ENCODE data around the gene PLIN5.
"Not testable (repeated sequence)": the region's sequence is repeated elsewhere in the genome, so short reads cannot be mapped to it uniquely, and the experiment has no call there.

PLIN5 gene

GRCh38 chr19:4533835-4534424 lies 1.1 kb downstream of the PLIN5 start:
- H3K4me3 ChIP-seq (ENCODE audit: low read depth, low read length): no peak overlapping the region
- TF ChIP-seq POLR2A (IDR thresholded peaks at IDR 0.05; ENCODE audit: extremely low read depth, insufficient read length): no peak
- no peak for TF ChIP-seq MYC (IDR thresholded peaks at IDR 0.05; ENCODE audit: low read depth, low read length)
- no peak for TF ChIP-seq MAX (IDR thresholded peaks at IDR 0.05; ENCODE audit: low read depth, low read length)
- TF ChIP-seq CTCF (IDR thresholded peaks at IDR 0.05; ENCODE audit: low read depth, low read length): no peak
- no peak for DNase-seq (ENCODE audit: low read depth)

GRCh38 chr19:4533334-4533733 lies 1.7 kb downstream of the PLIN5 start:
- TF ChIP-seq CTCF (IDR thresholded peaks at IDR 0.05; ENCODE audit: low read depth, low read length): no peak
- no peak for TF ChIP-seq MYC (IDR thresholded peaks at IDR 0.05; ENCODE audit: low read depth, low read length)
- no peak for TF ChIP-seq POLR2A (IDR thresholded peaks at IDR 0.05; ENCODE audit: extremely low read depth, insufficient read length)
- TF ChIP-seq MAX (IDR thresholded peaks at IDR 0.05; ENCODE audit: low read depth, low read length): no peak
- no peak overlapping the region for H3K4me3 ChIP-seq (ENCODE audit: low read depth, low read length)
- no peak for DNase-seq (ENCODE audit: low read depth)

GRCh38 chr19:4531562-4532165 lies 3.4 kb downstream of the PLIN5 start:
- no peak for TF ChIP-seq MYC (IDR thresholded peaks at IDR 0.05; ENCODE audit: low read depth, low read length)
- no peak for TF ChIP-seq POLR2A (IDR thresholded peaks at IDR 0.05; ENCODE audit: extremely low read depth, insufficient read length)
- no peak for TF ChIP-seq CTCF (IDR thresholded peaks at IDR 0.05; ENCODE audit: low read depth, low read length)
- TF ChIP-seq MAX (IDR thresholded peaks at IDR 0.05; ENCODE audit: low read depth, low read length): no peak
- H3K4me3 ChIP-seq (ENCODE audit: low read depth, low read length): no peak overlapping the region
- DNase-seq (ENCODE audit: low read depth): no peak

- DNase-seq (ENCODE audit: low read depth): no peak
- no peak for TF ChIP-seq CTCF (IDR thresholded peaks at IDR 0.05; ENCODE audit: low read depth, low read length)
- no peak for TF ChIP-seq MYC (IDR thresholded peaks at IDR 0.05; ENCODE audit: low read depth, low read length)
- TF ChIP-seq POLR2A (IDR thresholded peaks at IDR 0.05; ENCODE audit: extremely low read depth, insufficient read length): no peak
- no peak for TF ChIP-seq MAX (IDR thresholded peaks at IDR 0.05; ENCODE audit: low read depth, low read length)
- H3K4me3 ChIP-seq (ENCODE audit: low read depth, low read length): no peak overlapping the region
These were observed 5.0 kb downstream of the PLIN5 start for GRCh38 chr19:4529924-4530522.

- no peak for TF ChIP-seq MYC (IDR thresholded peaks at IDR 0.05; ENCODE audit: low read depth, low read length)
- no peak for TF ChIP-seq POLR2A (IDR thresholded peaks at IDR 0.05; ENCODE audit: extremely low read depth, insufficient read length)
- no peak for TF ChIP-seq CTCF (IDR thresholded peaks at IDR 0.05; ENCODE audit: low read depth, low read length)
- TF ChIP-seq MAX (IDR thresholded peaks at IDR 0.05; ENCODE audit: low read depth, low read length): no peak
- DNase-seq (ENCODE audit: low read depth): no peak
These were observed 6.2 kb downstream of the PLIN5 start for GRCh38 chr19:4528843-4529242.

GRCh38 chr19:4527377-4527776 lies 7.6 kb downstream of the PLIN5 start:
- not testable (repeated sequence) for DNase-seq (ENCODE audit: low read depth); H3K4me3 ChIP-seq (ENCODE audit: low read depth, low read length)

More at GRCh38 chr19:4528843-4529242, 6.2 kb downstream of the PLIN5 start:
- no peak overlapping the region for H3K4me3 ChIP-seq (ENCODE audit: low read depth, low read length)
